ENCODE measurements around the gene R3HCC1L.
"Not testable (repeated sequence)": the region's sequence is repeated elsewhere in the genome, so short reads cannot be mapped to it uniquely, and the experiment has no call there.

The R3HCC1L gene

DNA sequence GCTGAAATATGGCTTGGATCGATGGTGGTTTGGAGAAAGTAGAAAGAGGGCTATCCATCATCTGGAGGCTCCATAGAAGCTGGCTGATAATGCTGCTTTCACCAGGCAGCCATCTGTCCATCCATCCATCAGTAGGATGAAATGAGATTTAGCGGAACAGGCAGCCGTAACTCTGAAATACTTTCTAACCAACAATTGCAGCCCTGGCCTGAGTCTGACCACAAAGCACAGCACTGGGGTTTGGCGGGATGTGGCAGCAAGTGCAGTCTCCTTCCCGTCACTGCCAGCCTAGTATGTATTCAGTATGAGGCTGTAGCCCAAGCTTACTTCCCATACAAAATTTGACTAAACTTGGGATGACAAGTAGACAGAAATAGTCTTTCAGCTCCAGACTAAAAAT is 38.0 kb downstream of the R3HCC1L start:
- Histone ChIP-seq H4K20me1 (ENCODE audit: low read depth, low read length) (no peaks in the 10 kb centered on the region), H3F3A (ENCODE audit: insufficient read depth) (peaks cover 36% of the 10 kb centered on the region)

GRCh38 chr10:98173260-98173659 is 38.8 kb downstream of the R3HCC1L start:
- H3K79me2 ChIP-seq (ENCODE audit: insufficient read depth, low read length) = peaks cover 89% of the 10 kb centered on the region
- H3K9me3 ChIP-seq (ENCODE audit: insufficient read depth, low read length) = no peaks in the 10 kb centered on the region
- H3K4me3 ChIP-seq (ENCODE audit: insufficient read depth, low read length, poor library complexity, severe bottlenecking) = no peak overlapping the region
- no peaks in the 10 kb centered on the region for H3K9me2 ChIP-seq (replicated peaks; ENCODE audit: insufficient read depth, low read length)
- no peaks in the 10 kb centered on the region for H4K20me1 ChIP-seq (ENCODE audit: low read depth, low read length)
- TF ChIP-seq, protein P1, sequence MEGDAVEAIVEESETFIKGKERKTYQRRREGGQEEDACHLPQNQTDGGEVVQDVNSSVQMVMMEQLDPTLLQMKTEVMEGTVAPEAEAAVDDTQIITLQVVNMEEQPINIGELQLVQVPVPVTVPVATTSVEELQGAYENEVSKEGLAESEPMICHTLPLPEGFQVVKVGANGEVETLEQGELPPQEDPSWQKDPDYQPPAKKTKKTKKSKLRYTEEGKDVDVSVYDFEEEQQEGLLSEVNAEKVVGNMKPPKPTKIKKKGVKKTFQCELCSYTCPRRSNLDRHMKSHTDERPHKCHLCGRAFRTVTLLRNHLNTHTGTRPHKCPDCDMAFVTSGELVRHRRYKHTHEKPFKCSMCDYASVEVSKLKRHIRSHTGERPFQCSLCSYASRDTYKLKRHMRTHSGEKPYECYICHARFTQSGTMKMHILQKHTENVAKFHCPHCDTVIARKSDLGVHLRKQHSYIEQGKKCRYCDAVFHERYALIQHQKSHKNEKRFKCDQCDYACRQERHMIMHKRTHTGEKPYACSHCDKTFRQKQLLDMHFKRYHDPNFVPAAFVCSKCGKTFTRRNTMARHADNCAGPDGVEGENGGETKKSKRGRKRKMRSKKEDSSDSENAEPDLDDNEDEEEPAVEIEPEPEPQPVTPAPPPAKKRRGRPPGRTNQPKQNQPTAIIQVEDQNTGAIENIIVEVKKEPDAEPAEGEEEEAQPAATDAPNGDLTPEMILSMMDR (IDR thresholded peaks at IDR 0.05; ENCODE audit: insufficient read depth, low read length, poor library complexity, severe bottlenecking) = no peak
- no peak for TF ChIP-seq EZH2phosphoT487 (conservative IDR thresholded peaks at IDR 0.05; ENCODE audit: low read length)
- peaks cover 33% of the 10 kb centered on the region for H3K36me3 ChIP-seq (ENCODE audit: low read length)
- no peak overlapping the region for H3K9ac ChIP-seq (ENCODE audit: low read length)
- no peak overlapping the region for H2AFZ ChIP-seq (ENCODE audit: low read depth, low read length, severe bottlenecking)
- no peak overlapping the region for H3K27ac ChIP-seq (ENCODE audit: low read depth, low read length)
- H3K27me3 ChIP-seq (ENCODE audit: low read length) = no peaks in the 10 kb centered on the region
- no peak overlapping the region for H3K4me2 ChIP-seq (ENCODE audit: low read depth, low read length, poor library complexity, severe bottlenecking)
- peaks cover 28% of the 10 kb centered on the region for H3F3A ChIP-seq (ENCODE audit: insufficient read depth)

More for the DNA sequence above, 38.0 kb downstream of the R3HCC1L start:
- Histone ChIP-seq H3K9me2 (replicated peaks; ENCODE audit: insufficient read depth, low read length) (no peaks in the 10 kb centered on the region), H3K9me3 (ENCODE audit: insufficient read depth, low read length) (no peaks in the 10 kb centered on the region), H3K4me3 (ENCODE audit: insufficient read depth, low read length, poor library complexity, severe bottlenecking) (no peak overlapping the region), H3K27me3 (ENCODE audit: low read length) (no peaks in the 10 kb centered on the region), H3K36me3 (ENCODE audit: low read length) (peaks cover 33% of the 10 kb centered on the region), H3K79me2 (ENCODE audit: insufficient read depth, low read length) (peaks cover 82% of the 10 kb centered on the region), H3K27ac (ENCODE audit: low read depth, low read length) (no peak overlapping the region), H2AFZ (ENCODE audit: low read depth, low read length, severe bottlenecking) (no peak overlapping the region), H3K9ac (ENCODE audit: low read length) (no peak overlapping the region), H3K4me2 (ENCODE audit: low read depth, low read length, poor library complexity, severe bottlenecking) (no peak overlapping the region)
- TF ChIP-seq, protein P1 (IDR thresholded peaks at IDR 0.05; ENCODE audit: insufficient read depth, low read length, poor library complexity, severe bottlenecking) = no peak
- no peak for TF ChIP-seq EZH2phosphoT487 (conservative IDR thresholded peaks at IDR 0.05; ENCODE audit: low read length)

DNA sequence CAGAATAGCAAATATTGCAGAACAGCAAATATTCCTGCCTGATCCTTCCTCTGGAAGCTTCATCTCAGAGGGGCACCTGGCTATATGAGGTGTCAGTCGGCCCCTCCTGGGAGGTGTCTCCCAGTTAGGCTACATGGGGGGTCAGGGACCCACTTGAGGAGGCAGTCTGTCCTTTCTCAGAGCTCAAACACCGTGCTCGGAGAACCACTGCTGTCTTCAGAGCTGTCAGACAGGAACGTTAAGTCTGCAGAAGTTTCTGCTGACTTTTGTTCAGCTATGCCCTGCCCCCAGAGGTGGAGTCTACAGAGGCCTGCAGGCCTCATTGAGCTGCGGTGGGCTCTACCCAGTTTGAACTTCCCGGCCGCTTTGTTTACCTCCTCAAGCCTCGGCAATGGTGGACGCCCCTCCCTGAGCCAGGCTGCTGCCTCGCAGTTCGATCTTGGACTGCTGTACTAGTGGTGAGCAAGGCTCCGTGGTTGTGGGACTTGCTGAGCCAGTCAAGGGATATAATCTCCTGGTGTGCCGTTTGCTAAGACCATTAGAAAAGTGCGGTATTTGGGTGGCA is 48.0 kb downstream of the R3HCC1L start:
- not testable (repeated sequence) for H4K20me1 ChIP-seq (ENCODE audit: low read depth, low read length); H3F3A ChIP-seq (ENCODE audit: insufficient read depth); H3K9me3 ChIP-seq (ENCODE audit: insufficient read depth, low read length); H3K9me2 ChIP-seq (replicated peaks; ENCODE audit: insufficient read depth, low read length); H3K27ac ChIP-seq (ENCODE audit: low read depth, low read length); H3K4me2 ChIP-seq (ENCODE audit: low read depth, low read length, poor library complexity, severe bottlenecking); H3K27me3 ChIP-seq (ENCODE audit: low read length); H3K4me3 ChIP-seq (ENCODE audit: insufficient read depth, low read length, poor library complexity, severe bottlenecking); H3K9ac ChIP-seq (ENCODE audit: low read length); H2AFZ ChIP-seq (ENCODE audit: low read depth, low read length, severe bottlenecking)
- H3K36me3 ChIP-seq (ENCODE audit: low read length) = peaks cover 33% of the 10 kb centered on the region
- H3K79me2 ChIP-seq (ENCODE audit: insufficient read depth, low read length) = peaks cover 80% of the 10 kb centered on the region

GRCh38 chr10:98186681-98187080 is 52.2 kb downstream of the R3HCC1L start:
- no peak overlapping the region for H3K4me2 ChIP-seq (ENCODE audit: low read depth, low read length, poor library complexity, severe bottlenecking)
- H3K27ac ChIP-seq (ENCODE audit: low read depth, low read length) = no peak overlapping the region
- no peak overlapping the region for H3K9ac ChIP-seq (ENCODE audit: low read length)
- no peak overlapping the region for H2AFZ ChIP-seq (ENCODE audit: low read depth, low read length, severe bottlenecking)
- peaks cover 6% of the 10 kb centered on the region; the same call in 1 of the 2 replicates for H4K20me1 ChIP-seq (ENCODE audit: low read depth, low read length)
- peaks cover 49% of the 10 kb centered on the region for H3K79me2 ChIP-seq (ENCODE audit: insufficient read depth, low read length)
- H3K36me3 ChIP-seq (ENCODE audit: low read length) = peaks cover 54% of the 10 kb centered on the region
- H3F3A ChIP-seq (ENCODE audit: insufficient read depth) = no peaks in the 10 kb centered on the region
- no peak overlapping the region for H3K4me3 ChIP-seq (ENCODE audit: insufficient read depth, low read length, poor library complexity, severe bottlenecking)
- H3K27me3 ChIP-seq (ENCODE audit: low read length) = no peaks in the 10 kb centered on the region
- no peaks in the 10 kb centered on the region for H3K9me3 ChIP-seq (ENCODE audit: insufficient read depth, low read length)
- TF ChIP-seq, protein P1 (IDR thresholded peaks at IDR 0.05; ENCODE audit: insufficient read depth, low read length, poor library complexity, severe bottlenecking) = no peak
- no peak for TF ChIP-seq EZH2phosphoT487 (conservative IDR thresholded peaks at IDR 0.05; ENCODE audit: low read length)
- H3K9me2 ChIP-seq (replicated peaks; ENCODE audit: insufficient read depth, low read length) = no peaks in the 10 kb centered on the region

GRCh38 chr10:98190773-98191172 is 56.3 kb downstream of the R3HCC1L start:
- not testable (repeated sequence) for H3K9me2 ChIP-seq (replicated peaks; ENCODE audit: insufficient read depth, low read length); H3K27ac ChIP-seq (ENCODE audit: low read depth, low read length); H3K4me3 ChIP-seq (ENCODE audit: insufficient read depth, low read length, poor library complexity, severe bottlenecking); H2AFZ ChIP-seq (ENCODE audit: low read depth, low read length, severe bottlenecking); H4K20me1 ChIP-seq (ENCODE audit: low read depth, low read length); H3F3A ChIP-seq (ENCODE audit: insufficient read depth); H3K9ac ChIP-seq (ENCODE audit: low read length); H3K4me2 ChIP-seq (ENCODE audit: low read depth, low read length, poor library complexity, severe bottlenecking); H3K27me3 ChIP-seq (ENCODE audit: low read length); H3K9me3 ChIP-seq (ENCODE audit: insufficient read depth, low read length)
- H3K36me3 ChIP-seq (ENCODE audit: low read length) = peaks cover 58% of the 10 kb centered on the region
- peaks cover 37% of the 10 kb centered on the region for H3K79me2 ChIP-seq (ENCODE audit: insufficient read depth, low read length)
